MM.1S (cell line): ENCODE results near the gene ZDHHC11.

ENCODE experiments used
- CTCF ChIP-seq: fragments of 300-600 bp; sonication (generic); IDR thresholded peaks from 2 replicates; pipeline ENCODE4 v1.5.1; 2016; ENCODE audit warnings: antibody characterized with exemption, low read length, mixed read lengths
- EZH2 ChIP-seq: fragments of 300-600 bp; sonication (generic); optimal IDR thresholded peaks from 2 replicates; pipeline ENCODE3; 2017; ENCODE audit warnings: low read depth, mild to moderate bottlenecking, antibody characterized with exemption, low read length, mixed read lengths
- EZH2phosphoT487 ChIP-seq: fragments of 300-600 bp; sonication (generic); IDR thresholded peaks from 2 replicates; pipeline ENCODE4 v1.6.1; 2018; ENCODE audit warnings: antibody characterized with exemption, low read length

- TF ChIP-seq CTCF, result no peak
- no peak for TF ChIP-seq EZH2phosphoT487
- TF ChIP-seq EZH2, result no peak
Observed at GRCh38 chr5:862367-863243, 11.8 kb upstream of the ZDHHC11 start.
